GM19238 (cell line): ENCODE measurements around the gene CDON.
A peak's percentile ranks its signal among the peaks of the same experiment; 100 is the strongest.

Source experiments
- DNase-seq: peaks from one replicate; pipeline ENCODE4 v3.0.0; 2011; ENCODE audit warnings: low spot score; ENCODE audit not compliant: insufficient read length

Gene CDON

GRCh38 chr11:126062679-126063506 lies at the start of gene CDON:
CDON (minus strand) TSS chr11:126062866; CDS start chr11:126023476, 39,390 bp downstream.
- peak; percentile 98 for DNase-seq

- DNase-seq = no peak
Measured at GRCh38 chr11:126111458-126112116, 48.9 kb upstream of the CDON start.

GRCh38 chr11:126109941-126110731 lies 47.5 kb upstream of the CDON start:
- DNase-seq = no peak

GRCh38 chr11:126106594-126107328 lies 44.1 kb upstream of the CDON start:
- DNase-seq = no peak

- no peak for DNase-seq
Measured at GRCh38 chr11:126105748-126106080, 43.0 kb upstream of the CDON start.

- no peak for DNase-seq
Measured at GRCh38 chr11:126105022-126105747, 42.5 kb upstream of the CDON start.

GRCh38 chr11:126104420-126104819 lies 41.8 kb upstream of the CDON start:
- DNase-seq = no peak

GRCh38 chr11:126103150-126103549 lies 40.5 kb upstream of the CDON start:
- DNase-seq = no peak

GRCh38 chr11:126102436-126102981 lies 39.8 kb upstream of the CDON start:
- DNase-seq = no peak

GRCh38 chr11:126101930-126102283 lies 39.2 kb upstream of the CDON start:
- no peak for DNase-seq

- no peak for DNase-seq
Measured at GRCh38 chr11:126101251-126101929, 38.7 kb upstream of the CDON start.

GRCh38 chr11:126100716-126101115 lies 38.0 kb upstream of the CDON start:
- no peak for DNase-seq

- DNase-seq = no peak
Measured at GRCh38 chr11:126098204-126098769, 35.6 kb upstream of the CDON start.

- no peak for DNase-seq
Measured at GRCh38 chr11:126095745-126096144, 33.1 kb upstream of the CDON start.

- DNase-seq = no peak
Measured at GRCh38 chr11:126090452-126090851, 27.8 kb upstream of the CDON start.

- DNase-seq = no peak
Measured at GRCh38 chr11:126088999-126089398, 26.3 kb upstream of the CDON start.

GRCh38 chr11:126086248-126086647 lies 23.6 kb upstream of the CDON start:
- no peak for DNase-seq

- DNase-seq = no peak
Measured at GRCh38 chr11:126084608-126084912, 21.9 kb upstream of the CDON start.

GRCh38 chr11:126083829-126084607 lies 21.4 kb upstream of the CDON start:
- no peak for DNase-seq
